IMR-90 (cell line): Measurements from ENCODE around the gene LANCL3. TPM values are rescaled to one million over a fixed set of nuclear protein-coding genes. Genes with fewer than 3 reads are reported as not detected.
"Not testable (repeated sequence)": the region's sequence is repeated elsewhere in the genome, so short reads cannot be mapped to it uniquely, and the experiment has no call there.

Experiments
- ATAC-seq: fragments of 200-7000 bp; cut with Tn5 transposase; 2 replicates; pipeline ENCODE4 v1.9.1; 2020; ENCODE audit warnings: low read depth, mild to moderate bottlenecking, moderate library complexity
- BruUV-seq: library from RNA; stranded (reverse); fragments of 400-500 nt; replicated peaks from 2 replicates; lab custom pipeline; 2021; lab: Mats Ljungman, UMichigan
- CTCF ChIA-PET: fragments of 300-600 bp; formaldehyde crosslinking; extraction: SDS; loops from one replicate; lab custom pipeline; 2021; ENCODE audit warnings: antibody characterized with exemption; lab: Yijun Ruan, JAX
- POLR2A ChIA-PET: fragments of 300-600 bp; sonication (Branson Sonifier 250); formaldehyde crosslinking; loops from one replicate; lab custom pipeline; 2022; ENCODE audit warnings: antibody characterized with exemption; ENCODE audit not compliant: unreplicated experiment; lab: Charles Lee
- DNase-seq: peaks from one replicate; pipeline ENCODE4 v3.0.0; 2013
- H2AFZ ChIP-seq: replicated peaks from 2 replicates; pipeline ENCODE3; 2013; ENCODE audit warnings: low read length, mild to moderate bottlenecking; ENCODE audit not compliant: poor library complexity
- H2AK5ac ChIP-seq: 2 replicates; pipeline ENCODE4 v1.6.1; 2013; ENCODE audit warnings: low read depth, low read length, inconsistent platforms
- H2AK9ac ChIP-seq: replicated peaks from 2 replicates; pipeline ENCODE3; 2013; ENCODE audit warnings: mild to moderate bottlenecking, low read depth, low read length, moderate library complexity; ENCODE audit not compliant: poor library complexity
- H2BK120ac ChIP-seq: 2 replicates; pipeline ENCODE4 v1.6.1; 2013; ENCODE audit warnings: low read depth, low read length, inconsistent platforms
- H2BK15ac ChIP-seq: 3 replicates; pipeline ENCODE4 v1.6.1; 2013; ENCODE audit warnings: low read depth, low read length, inconsistent platforms
- H2BK20ac ChIP-seq: 2 replicates; pipeline ENCODE4 v1.6.1; 2013; ENCODE audit warnings: low read depth, mild to moderate bottlenecking, inconsistent platforms, low read length, moderate library complexity
- H2BK5ac ChIP-seq: 2 replicates; pipeline ENCODE4 v1.6.1; 2013; ENCODE audit warnings: mild to moderate bottlenecking, low read depth, low read length, inconsistent platforms; ENCODE audit not compliant: poor library complexity, severe bottlenecking
- H3K14ac ChIP-seq: replicated peaks from 2 replicates; pipeline ENCODE4 v1.6.1; 2013; ENCODE audit warnings: low read depth, low read length, inconsistent platforms
- H3K18ac ChIP-seq: 2 replicates; pipeline ENCODE4 v1.6.1; 2013; ENCODE audit warnings: low read depth, low read length, control low read depth
- H3K23ac ChIP-seq: 2 replicates; pipeline ENCODE4 v1.6.1; 2013; ENCODE audit warnings: low read depth, low read length, inconsistent platforms
- H3K27ac ChIP-seq: 2 replicates; pipeline ENCODE4 v1.5.1; 2013; ENCODE audit warnings: mild to moderate bottlenecking, control low read depth, low read length; ENCODE audit not compliant: insufficient read depth
- H3K27me3 ChIP-seq: 2 replicates; pipeline ENCODE4 v1.6.1; 2013; ENCODE audit warnings: low read length; ENCODE audit not compliant: control insufficient read depth, insufficient read depth
- H3K36me3 ChIP-seq: 2 replicates; pipeline ENCODE4 v1.6.1; 2013; ENCODE audit warnings: low read length, mixed read lengths; ENCODE audit not compliant: control insufficient read depth, insufficient read depth
- H3K4ac ChIP-seq: 2 replicates; pipeline ENCODE4 v1.6.1; 2013; ENCODE audit warnings: low read depth, low read length, inconsistent platforms
- H3K4me1 ChIP-seq: 2 replicates; pipeline ENCODE4 v1.6.1; 2013; ENCODE audit warnings: low read length, mixed read lengths; ENCODE audit not compliant: control insufficient read depth, insufficient read depth
- H3K4me2 ChIP-seq: 2 replicates; pipeline ENCODE4 v1.6.1; 2013; ENCODE audit warnings: low read depth, mild to moderate bottlenecking, control low read depth, low read length, moderate library complexity
- H3K4me3 ChIP-seq: 2 replicates; pipeline ENCODE4 v1.5.1; 2013; ENCODE audit warnings: low read depth, mild to moderate bottlenecking, control low read depth, low read length, moderate library complexity; ENCODE audit not compliant: insufficient read depth
- H3K56ac ChIP-seq: 2 replicates; pipeline ENCODE4 v1.6.1; 2013; ENCODE audit warnings: low read length, inconsistent platforms; ENCODE audit not compliant: insufficient read depth; ENCODE audit errors: extremely low read depth
- H3K79me1 ChIP-seq, 2 experiments: 2 replicates each; pipeline ENCODE4 v1.6.1; 2013; ENCODE audit warnings: low read length in 2 of 2, inconsistent platforms in 1 of 2, low read depth in 1 of 2
- H3K9ac ChIP-seq: 2 replicates; pipeline ENCODE4 v1.6.1; 2013; ENCODE audit warnings: low read depth, low read length, control low read depth
- H3K9me1 ChIP-seq: 2 replicates; pipeline ENCODE4 v1.6.1; 2013; ENCODE audit warnings: low read length, inconsistent platforms; ENCODE audit not compliant: insufficient read depth
- H3K9me3 ChIP-seq: 2 replicates; pipeline ENCODE4 v1.6.1; 2013; ENCODE audit warnings: low read length; ENCODE audit not compliant: control insufficient read depth, insufficient read depth
- H4K20me1 ChIP-seq: 2 replicates; pipeline ENCODE4 v1.6.1; 2013; ENCODE audit warnings: low read length, inconsistent platforms; ENCODE audit not compliant: insufficient read depth
- H4K5ac ChIP-seq: 2 replicates; pipeline ENCODE4 v1.6.1; 2013; ENCODE audit warnings: mild to moderate bottlenecking, low read depth, low read length, control low read depth
- H4K8ac ChIP-seq, 2 experiments: 2 replicates each; pipeline ENCODE4 v1.6.1; 2013; ENCODE audit warnings: low read depth in 2 of 2, low read length in 2 of 2, control low read depth in 1 of 2, inconsistent platforms in 1 of 2
- H4K91ac ChIP-seq: 2 replicates; pipeline ENCODE4 v1.6.1; 2013; ENCODE audit warnings: low read depth, low read length, inconsistent platforms; ENCODE audit not compliant: insufficient read depth
- WGBS, 2 experiments: methylation state at CpG; one replicate each; pipeline versions ENCODE4 v1.1.5 to v1.1.7; 2013; ENCODE audit warnings: missing lambda C conversion rate in 2 of 2; ENCODE audit not compliant: insufficient read length in 1 of 2; ENCODE audit errors: extremely low coverage in 2 of 2; 5-methylcytosine and 5-hydroxymethylcytosine counted together
- dilution Hi-C: fragments of 300-500 bp; cut with HindIII; formaldehyde crosslinking; loops from one replicate; pipeline ENCODE4 v1.14.3; 2018; ENCODE audit warnings: low sequenced_read_pairs; ENCODE audit not compliant: unreplicated experiment
- in situ Hi-C: fragments of 300-500 bp; cut with MboI; formaldehyde crosslinking; loops from 3 replicates; pipeline ENCODE4 v1.14.3; 2019; ENCODE audit warnings: low sequenced_read_pairs, inconsistent platforms, mixed read lengths
- intact Hi-C: fragments of 100-400 bp; cut with micrococcal nuclease; formaldehyde crosslinking; loops from 2 replicates; pipeline ENCODE4 v1.10.0; 2022
- polyA plus RNA-seq, 3 experiments: library from polyadenylated mRNA; depleted of rRNA; stranded (reverse); fragments of >200 nt; gene quantifications; 2 replicates each; pipeline ENCODE4 v1.2.3, GENCODE V29; 2012; ENCODE audit warnings: low replicate concordance in 1 of 3
- total RNA-seq: library from RNA; depleted of rRNA; stranded (reverse); fragments of >200 nt; gene quantifications from 2 replicates; pipeline ENCODE4 v1.2.3, GENCODE V29; 2012

The LANCL3 gene
- total and polyA plus RNA-seq, 2 of the 4 experiments (the other 2 are of a cell fraction), result not detected

DNA sequence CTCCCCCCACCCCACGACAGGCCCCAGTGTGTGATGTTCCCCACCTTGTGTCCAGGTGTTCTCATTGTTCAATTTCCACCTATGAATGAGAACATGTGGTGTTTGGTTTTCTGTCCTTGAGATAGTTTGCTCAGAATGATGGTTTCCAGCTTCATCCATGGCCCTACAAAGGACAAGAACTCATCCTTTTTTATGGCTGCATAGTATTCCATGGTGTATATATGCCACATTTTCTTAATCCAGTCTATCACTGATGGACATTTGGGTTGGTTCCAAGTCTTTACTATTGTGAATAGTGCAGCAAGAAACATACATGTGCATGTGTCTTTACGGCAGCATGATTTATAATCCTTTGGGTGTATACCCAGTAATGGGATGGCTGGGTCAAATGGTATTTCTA is 79.4 kb downstream of the LANCL3 start:
- H3K9ac ChIP-seq, H4K5ac ChIP-seq, H2AK9ac ChIP-seq, H3K56ac ChIP-seq, H3K23ac ChIP-seq, H3K79me1 ChIP-seq, H4K20me1 ChIP-seq, DNase-seq, CTCF ChIA-PET, dilution Hi-C loops, H3K4ac ChIP-seq, POLR2A ChIA-PET, H3K9me3 ChIP-seq, H3K18ac ChIP-seq, H2AFZ ChIP-seq, H3K36me3 ChIP-seq, H3K4me2 ChIP-seq, H3K27ac ChIP-seq, H2BK15ac ChIP-seq, in situ Hi-C loops, H2BK5ac ChIP-seq, H3K27me3 ChIP-seq, BruUV-seq, ATAC-seq, H2BK20ac ChIP-seq, H4K91ac ChIP-seq, H3K4me3 ChIP-seq, H2BK120ac ChIP-seq, H3K4me1 ChIP-seq, H4K8ac ChIP-seq, H3K9me1 ChIP-seq, H3K14ac ChIP-seq, H2AK5ac ChIP-seq: not testable (repeated sequence)
- no CpG with 5 or more reads among the region's 2 CpGs for WGBS, 2 experiments
- intact Hi-C loops, result loop anchor here (10.0 kb wide), 1 partner anchor 334 kb away; no protein-coding TSS in a partner anchor
